Neural progenitor cell (in vitro differentiated cells): ENCODE measurements around the gene BTBD9. TPM values are rescaled to one million over a fixed set of nuclear protein-coding genes. Genes with fewer than 3 reads are reported as not detected.

Experiments
- DNase-seq: peaks from one replicate; pipeline ENCODE4 v3.0.0-alpha.2; 2016; ENCODE audit warnings: low spot score
- H2AFZ ChIP-seq: fragments of 200-600 bp; sonication (generic); replicated peaks from 2 replicates; pipeline ENCODE4 v1.6.1; 2016; ENCODE audit warnings: antibody characterized with exemption
- H3F3A ChIP-seq: fragments of 200-600 bp; sonication (generic); 2 replicates; pipeline ENCODE4 v1.6.1; 2016; ENCODE audit warnings: antibody characterized with exemption, low read depth
- H3K27ac ChIP-seq: fragments of 200-600 bp; sonication (generic); 2 replicates; pipeline ENCODE4 v1.5.1; 2016; ENCODE audit warnings: mild to moderate bottlenecking
- H3K27me3 ChIP-seq: fragments of 200-600 bp; sonication (generic); 2 replicates; pipeline ENCODE4 v1.6.1; 2016; ENCODE audit warnings: mild to moderate bottlenecking, moderate library complexity
- H3K36me3 ChIP-seq: fragments of 200-600 bp; sonication (generic); 2 replicates; pipeline ENCODE4 v1.5.1; 2016
- H3K4me1 ChIP-seq: fragments of 200-600 bp; sonication (generic); 2 replicates; pipeline ENCODE4 v1.6.1; 2016; ENCODE audit warnings: mixed run types
- H3K4me2 ChIP-seq: fragments of 200-600 bp; sonication (generic); 2 replicates; pipeline ENCODE4 v1.6.1; 2016
- H3K4me3 ChIP-seq: fragments of 200-600 bp; sonication (generic); 2 replicates; pipeline ENCODE4 v1.5.1; 2016
- H3K79me2 ChIP-seq: fragments of 200-600 bp; sonication (generic); 2 replicates; pipeline ENCODE4 v1.6.1; 2016; ENCODE audit warnings: low read depth
- H3K9ac ChIP-seq: fragments of 200-600 bp; sonication (generic); 2 replicates; pipeline ENCODE4 v1.6.1; 2016
- H3K9me3 ChIP-seq: fragments of 200-600 bp; sonication (generic); 2 replicates; pipeline ENCODE4 v1.5.1; 2016; ENCODE audit warnings: low read depth
- H4K20me1 ChIP-seq: fragments of 200-600 bp; sonication (generic); 2 replicates; pipeline ENCODE4 v1.6.1; 2016; ENCODE audit warnings: low read depth
- H3K27ac Mint-ChIP-seq: 3 replicates; pipeline ENCODE4 v1.8.0; 2021; ENCODE audit warnings: mixed read lengths
- H3K27me3 Mint-ChIP-seq: 2 replicates; pipeline ENCODE4 v1.8.0; 2022; ENCODE audit warnings: low read depth, mild to moderate bottlenecking, inconsistent platforms, moderate library complexity, mixed read lengths; ENCODE audit not compliant: insufficient read depth
- H3K36me3 Mint-ChIP-seq: 3 replicates; pipeline ENCODE4 v1.8.0; 2021; ENCODE audit warnings: mixed read lengths
- H3K4me1 Mint-ChIP-seq: 3 replicates; pipeline ENCODE4 v1.8.0; 2021; ENCODE audit warnings: mixed read lengths
- H3K4me3 Mint-ChIP-seq: 3 replicates; pipeline ENCODE4 v1.8.0; 2021; ENCODE audit warnings: mild to moderate bottlenecking, moderate library complexity, mixed read lengths
- H3K9me3 Mint-ChIP-seq: 3 replicates; pipeline ENCODE4 v1.8.0; 2020; ENCODE audit warnings: mixed read lengths
- CTCF ChIP-seq: fragments of 200-600 bp; sonication (generic); IDR thresholded peaks from 2 replicates; pipeline ENCODE4 v1.5.1; 2017; ENCODE audit warnings: antibody characterized with exemption, mild to moderate bottlenecking
- EZH2 ChIP-seq: fragments of 200-600 bp; sonication (generic); IDR thresholded peaks from 2 replicates; pipeline ENCODE4 v1.6.1; 2017; ENCODE audit warnings: antibody characterized with exemption, mild to moderate bottlenecking, moderate library complexity
- EZH2phosphoT487 ChIP-seq: fragments of 200-600 bp; sonication (generic); IDR thresholded peaks from 2 replicates; pipeline ENCODE4 v1.6.1; 2017; ENCODE audit warnings: antibody characterized with exemption
- total RNA-seq: library from RNA; depleted of rRNA; stranded (reverse); fragments of >200 nt; gene quantifications from 2 replicates; pipeline ENCODE4 v1.2.3, GENCODE V29; 2015; ENCODE audit warnings: low replicate concordance

BTBD9 gene
- total RNA-seq, 1 donor from 2014 or later = 16.9 TPM

- no peak overlapping the region for H3K4me3 ChIP-seq
- no peaks in the 10 kb centered on the region for H3K9me3 Mint-ChIP-seq
- peaks cover 2% of the 10 kb centered on the region for H3K4me1 Mint-ChIP-seq
- H3K9ac ChIP-seq = no peak overlapping the region
- no peak overlapping the region for H2AFZ ChIP-seq
- TF ChIP-seq EZH2phosphoT487 (no peak), EZH2 (no peak), CTCF (no peak)
- H3K79me2 ChIP-seq = no peaks in the 10 kb centered on the region
- no peaks in the 10 kb centered on the region for H3F3A ChIP-seq
- H4K20me1 ChIP-seq = no peaks in the 10 kb centered on the region
- no peaks in the 10 kb centered on the region for H3K27me3 Mint-ChIP-seq
- no peaks in the 10 kb centered on the region for H3K36me3 ChIP-seq
- no peaks in the 10 kb centered on the region for H3K27me3 ChIP-seq
- no peak overlapping the region for H3K27ac ChIP-seq
- no peak overlapping the region for H3K27ac Mint-ChIP-seq
- H3K4me1 ChIP-seq = no peaks in the 10 kb centered on the region
- no peaks in the 10 kb centered on the region for H3K36me3 Mint-ChIP-seq
- H3K4me3 Mint-ChIP-seq = no peak overlapping the region
- H3K4me2 ChIP-seq = no peak overlapping the region
- H3K9me3 ChIP-seq = no peaks in the 10 kb centered on the region
- DNase-seq = no peak
These were observed 232.5 kb downstream of the BTBD9 start for GRCh38 chr6:38407192-38407591.

GRCh38 chr6:38406096-38406495 lies 233.6 kb downstream of the BTBD9 start:
- Histone ChIP-seq H3K36me3 (no peaks in the 10 kb centered on the region), H4K20me1 (no peaks in the 10 kb centered on the region), H3K9ac (no peak overlapping the region), H3K4me2 (no peak overlapping the region), H3K4me3 (no peak overlapping the region), H3K27ac (no peak overlapping the region), H3K9me3 (no peaks in the 10 kb centered on the region), H3K79me2 (no peaks in the 10 kb centered on the region), H3K4me1 (no peaks in the 10 kb centered on the region), H3K27me3 (no peaks in the 10 kb centered on the region), H2AFZ (no peak overlapping the region), H3F3A (no peaks in the 10 kb centered on the region)
- peaks cover 2% of the 10 kb centered on the region for H3K4me1 Mint-ChIP-seq
- H3K9me3 Mint-ChIP-seq = no peaks in the 10 kb centered on the region
- no peaks in the 10 kb centered on the region for H3K27me3 Mint-ChIP-seq
- DNase-seq = no peak
- TF ChIP-seq EZH2 (no peak), CTCF (no peak), EZH2phosphoT487 (no peak)
- no peak overlapping the region for H3K27ac Mint-ChIP-seq
- no peak overlapping the region for H3K4me3 Mint-ChIP-seq
- H3K36me3 Mint-ChIP-seq = no peaks in the 10 kb centered on the region

- Histone ChIP-seq H3K4me1 (no peaks in the 10 kb centered on the region), H3K9me3 (no peaks in the 10 kb centered on the region), H2AFZ (no peak overlapping the region), H3K4me2 (no peak overlapping the region), H3F3A (no peaks in the 10 kb centered on the region), H3K27me3 (no peaks in the 10 kb centered on the region), H3K9ac (no peak overlapping the region), H4K20me1 (no peaks in the 10 kb centered on the region), H3K36me3 (no peaks in the 10 kb centered on the region), H3K4me3 (no peak overlapping the region), H3K27ac (no peak overlapping the region), H3K79me2 (no peaks in the 10 kb centered on the region)
- Mint-ChIP-seq H3K27ac (no peak overlapping the region), H3K9me3 (no peaks in the 10 kb centered on the region), H3K4me1 (peaks cover 2% of the 10 kb centered on the region), H3K36me3 (no peaks in the 10 kb centered on the region), H3K4me3 (no peak overlapping the region), H3K27me3 (no peaks in the 10 kb centered on the region)
- no peak for DNase-seq
- no peak for TF ChIP-seq EZH2
These were observed 234.7 kb downstream of the BTBD9 start for GRCh38 chr6:38404900-38405556.

GRCh38 chr6:38404355-38404754 lies 235.4 kb downstream of the BTBD9 start:
- Histone ChIP-seq H2AFZ (no peak overlapping the region), H3K9ac (no peak overlapping the region), H3K4me3 (no peak overlapping the region), H3F3A (no peaks in the 10 kb centered on the region), H3K79me2 (no peaks in the 10 kb centered on the region), H3K27ac (no peak overlapping the region), H4K20me1 (no peaks in the 10 kb centered on the region), H3K4me2 (no peak overlapping the region), H3K36me3 (no peaks in the 10 kb centered on the region), H3K9me3 (no peaks in the 10 kb centered on the region), H3K27me3 (no peaks in the 10 kb centered on the region), H3K4me1 (no peaks in the 10 kb centered on the region)
- Mint-ChIP-seq H3K4me1 (peaks cover 2% of the 10 kb centered on the region), H3K9me3 (no peaks in the 10 kb centered on the region), H3K27me3 (no peaks in the 10 kb centered on the region), H3K4me3 (no peak overlapping the region), H3K36me3 (no peaks in the 10 kb centered on the region), H3K27ac (no peak overlapping the region)
- no peak for TF ChIP-seq EZH2phosphoT487
- no peak for TF ChIP-seq EZH2
- no peak for TF ChIP-seq CTCF
- DNase-seq = no peak
